Measurements from ENCODE around the gene KIF2A. TPM values are rescaled to one million over a fixed set of nuclear protein-coding genes. Genes with fewer than 3 reads are reported as not detected.

KIF2A gene
- total and polyA plus RNA-seq, 2 of the 13 experiments (the other 11 are each of a cell fraction or from before 2014, with no cell fraction given) = 8.5 to 19.2 TPM

- no TSS peak for BruUV-seq (replicated peaks)
- Histone ChIP-seq H3K79me2 (ENCODE audit: insufficient read depth, low read length) (no peaks in the 10 kb centered on the region), H3K9ac (ENCODE audit: insufficient read depth, low read depth, low read length) (no peak overlapping the region), H3K4me2 (ENCODE audit: low read depth, low read length) (no peak overlapping the region), H3K4me3 (replicated peaks in 1 of 3; ENCODE audit: insufficient read depth in 1 of 3, low read depth in 2 of 3, low read length in 3 of 3) (no peak overlapping the region), H3K4me1 (ENCODE audit: insufficient read depth, low read length) (0 out of 2 replicates have a peak, but pooled peaks cover 7% of the 10 kb centered on the region), H3K36me3 (replicated peaks in 1 of 2; ENCODE audit: control insufficient read depth in 1 of 2, insufficient read depth in 2 of 2, low read length in 2 of 2) (no peaks in the 10 kb centered on the region), H3K27me3 (ENCODE audit: control insufficient read depth in 1 of 2, insufficient read depth in 2 of 2, low read length in 2 of 2) (no peaks in the 10 kb centered on the region), H4K20me1 (ENCODE audit: insufficient read depth, low read length) (no peaks in the 10 kb centered on the region), H3K27ac (ENCODE audit: extremely low read length, insufficient read depth, low read length) (no peak overlapping the region), H3K9me3 (ENCODE audit: low read length) (no peaks in the 10 kb centered on the region), H2AFZ (ENCODE audit: low read length) (no peak overlapping the region)
- DNase-seq (ENCODE audit: low spot score) (no peak), FAIRE-seq (no peak), ATAC-seq (no peak)
- TF ChIP-seq, protein P1, sequence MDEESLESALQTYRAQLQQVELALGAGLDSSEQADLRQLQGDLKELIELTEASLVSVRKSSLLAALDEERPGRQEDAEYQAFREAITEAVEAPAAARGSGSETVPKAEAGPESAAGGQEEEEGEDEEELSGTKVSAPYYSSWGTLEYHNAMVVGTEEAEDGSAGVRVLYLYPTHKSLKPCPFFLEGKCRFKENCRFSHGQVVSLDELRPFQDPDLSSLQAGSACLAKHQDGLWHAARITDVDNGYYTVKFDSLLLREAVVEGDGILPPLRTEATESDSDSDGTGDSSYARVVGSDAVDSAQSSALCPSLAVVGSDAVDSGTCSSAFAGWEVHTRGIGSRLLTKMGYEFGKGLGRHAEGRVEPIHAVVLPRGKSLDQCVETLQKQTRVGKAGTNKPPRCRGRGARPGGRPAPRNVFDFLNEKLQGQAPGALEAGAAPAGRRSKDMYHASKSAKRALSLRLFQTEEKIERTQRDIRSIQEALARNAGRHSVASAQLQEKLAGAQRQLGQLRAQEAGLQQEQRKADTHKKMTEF (CRISPR knock-in tag; IDR thresholded peaks at IDR 0.05) = no peak
- no peak for TF ChIP-seq GABPA (IDR thresholded peaks at IDR 0.05; ENCODE audit: low read depth, low read length)
- TF ChIP-seq GABPA (CRISPR knock-in tag; IDR thresholded peaks at IDR 0.05; ENCODE audit: low read depth) = no peak
- no peak for TF ChIP-seq GLMP (CRISPR knock-in tag; IDR thresholded peaks at IDR 0.05; ENCODE audit: borderline replicate concordance)
- TF ChIP-seq ZNF329 (CRISPR knock-in tag; IDR thresholded peaks at IDR 0.05; ENCODE audit: low read depth) = no peak
- TF ChIP-seq, protein P2, sequence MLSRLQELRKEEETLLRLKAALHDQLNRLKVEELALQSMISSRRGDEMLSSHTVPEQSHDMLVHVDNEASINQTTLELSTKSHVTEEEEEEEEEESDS (CRISPR knock-in tag; IDR thresholded peaks at IDR 0.05; ENCODE audit: borderline replicate concordance) = no peak
- TF ChIP-seq ZNF775 (CRISPR knock-in tag; IDR thresholded peaks at IDR 0.05; ENCODE audit: borderline replicate concordance) = no peak
- no peak for TF ChIP-seq TBL1XR1 (IDR thresholded peaks at IDR 0.05; ENCODE audit: borderline replicate concordance, low read length, partially characterized antibody)
- TF ChIP-seq, protein P3, sequence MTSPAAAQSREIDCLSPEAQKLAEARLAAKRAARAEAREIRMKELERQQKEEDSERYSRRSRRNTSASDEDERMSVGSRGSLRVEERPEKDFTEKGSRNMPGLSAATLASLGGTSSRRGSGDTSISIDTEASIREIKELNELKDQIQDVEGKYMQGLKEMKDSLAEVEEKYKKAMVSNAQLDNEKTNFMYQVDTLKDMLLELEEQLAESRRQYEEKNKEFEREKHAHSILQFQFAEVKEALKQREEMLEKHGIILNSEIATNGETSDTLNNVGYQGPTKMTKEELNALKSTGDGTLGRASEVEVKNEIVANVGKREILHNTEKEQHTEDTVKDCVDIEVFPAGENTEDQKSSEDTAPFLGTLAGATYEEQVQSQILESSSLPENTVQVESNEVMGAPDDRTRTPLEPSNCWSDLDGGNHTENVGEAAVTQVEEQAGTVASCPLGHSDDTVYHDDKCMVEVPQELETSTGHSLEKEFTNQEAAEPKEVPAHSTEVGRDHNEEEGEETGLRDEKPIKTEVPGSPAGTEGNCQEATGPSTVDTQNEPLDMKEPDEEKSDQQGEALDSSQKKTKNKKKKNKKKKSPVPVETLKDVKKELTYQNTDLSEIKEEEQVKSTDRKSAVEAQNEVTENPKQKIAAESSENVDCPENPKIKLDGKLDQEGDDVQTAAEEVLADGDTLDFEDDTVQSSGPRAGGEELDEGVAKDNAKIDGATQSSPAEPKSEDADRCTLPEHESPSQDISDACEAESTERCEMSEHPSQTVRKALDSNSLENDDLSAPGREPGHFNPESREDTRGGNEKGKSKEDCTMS (CRISPR knock-in tag; conservative IDR thresholded peaks at IDR 0.05) = no peak
- no peak for TF ChIP-seq ZNF12 (CRISPR knock-in tag; IDR thresholded peaks at IDR 0.05)
- TF ChIP-seq HNF4A (CRISPR knock-in tag; IDR thresholded peaks at IDR 0.05) = no peak
- no peak for TF ChIP-seq TFE3 (CRISPR knock-in tag; IDR thresholded peaks at IDR 0.05)
- no peak for TF ChIP-seq MAFK (conservative IDR thresholded peaks at IDR 0.05 in 1 of 2, IDR thresholded peaks at IDR 0.05 in 1 of 2; ENCODE audit: low read length in 2 of 2)
- TF ChIP-seq ZBTB49 (CRISPR knock-in tag; IDR thresholded peaks at IDR 0.05; ENCODE audit: borderline replicate concordance) = no peak
- no peak for TF ChIP-seq SALL1 (CRISPR knock-in tag; IDR thresholded peaks at IDR 0.05)
- intact Hi-C loops (cut with micrococcal nuclease; ENCODE audit: unreplicated experiment) = no loop called here
- whole genome bisulfite sequencing (ENCODE audit: low lambda C conversion rate) = 4% methylated on average over 2 of the region's 2 CpGs
- CTCF ChIA-PET (ENCODE audit: low intra/inter-chr PET ratio, low total read pairs) = no interaction called here
- in situ Hi-C loops (cut with HindIII; ENCODE audit: extremely low pct_ligation_motif_present, low pct_unique_long_range_greater_than_20kb) = no loop called here
- POLR2A ChIA-PET = interaction anchor here (0.5 kb wide), 1 partner anchor 207 kb away, joined by 3 read pairs; no protein-coding TSS in a partner anchor
Observed at GRCh38 chr5:62283861-62284260, 22.1 kb upstream of the KIF2A start.
